CD4-positive, alpha-beta memory T cell (primary cell): ENCODE results near the gene GALNT10. TPM values are rescaled to one million over a fixed set of nuclear protein-coding genes. Genes with fewer than 3 reads are reported as not detected.
"Not testable (repeated sequence)": the region's sequence is repeated elsewhere in the genome, so short reads cannot be mapped to it uniquely, and the experiment has no call there.

Source experiments
- CTCF ChIA-PET: fragments of 350-600 bp; sonication (Branson Sonifier 250); formaldehyde crosslinking; loops from one replicate; lab custom pipeline; 2021; ENCODE audit warnings: inconsistent platforms; ENCODE audit not compliant: partially characterized antibody; lab: Charles Lee
- POLR2A ChIA-PET: fragments of 350-600 bp; sonication (Branson Sonifier 250); formaldehyde crosslinking; loops from one replicate; lab custom pipeline; 2021; ENCODE audit not compliant: partially characterized antibody; lab: Charles Lee
- DNase-seq, 5 donors: peaks; one replicate each; pipeline versions ENCODE4 v3.0.0 to v3.0.0-alpha.2; 2020 to 2022; ENCODE audit warnings: mixed read lengths in 1 of 5
- H3K27ac ChIP-seq: one replicate; pipeline ENCODE4 v1.7.0; 2013; ENCODE audit warnings: low read depth, low read length
- H3K27me3 ChIP-seq: 2 replicates; pipeline ENCODE4 v1.7.0; 2013; ENCODE audit warnings: mild to moderate bottlenecking, low read length, moderate library complexity; ENCODE audit not compliant: insufficient read depth
- H3K36me3 ChIP-seq: 2 replicates; pipeline ENCODE4 v1.7.0; 2013; ENCODE audit warnings: mild to moderate bottlenecking, low read length, moderate library complexity; ENCODE audit not compliant: insufficient read depth
- H3K4me1 ChIP-seq: 2 replicates; pipeline ENCODE4 v1.7.0; 2013; ENCODE audit warnings: mild to moderate bottlenecking, low read length, moderate library complexity; ENCODE audit not compliant: insufficient read depth
- H3K4me3 ChIP-seq, 2 donors: one replicate each; pipeline ENCODE4 v1.7.0; 2013; ENCODE audit warnings: low read length in 2 of 2, mild to moderate bottlenecking in 1 of 2
- H3K9me3 ChIP-seq, 2 donors: one replicate each; pipeline ENCODE4 v1.7.0; 2013; ENCODE audit warnings: low read length in 2 of 2, control low read depth in 1 of 2; ENCODE audit not compliant: control insufficient read depth in 1 of 2
- H3K27ac Mint-ChIP-seq, 7 donors: one replicate each; pipeline ENCODE4 v1.8.0; 2020 to 2021; ENCODE audit warnings: mixed read lengths in 7 of 7, mild to moderate bottlenecking in 6 of 7, inconsistent platforms in 3 of 7, moderate library complexity in 3 of 7
- H3K27me3 Mint-ChIP-seq, 2 donors: one replicate each; pipeline ENCODE4 v1.8.0; 2020 to 2021; ENCODE audit warnings: mixed read lengths in 2 of 2
- H3K36me3 Mint-ChIP-seq, 2 donors: one replicate each; pipeline ENCODE4 v1.8.0; 2020 to 2021; ENCODE audit warnings: mixed read lengths in 2 of 2, inconsistent platforms in 1 of 2, mild to moderate bottlenecking in 1 of 2
- H3K4me1 Mint-ChIP-seq, 4 donors: one replicate each; pipeline ENCODE4 v1.8.0; 2020 to 2021; ENCODE audit warnings: mixed read lengths in 4 of 4, mild to moderate bottlenecking in 1 of 4
- H3K4me3 Mint-ChIP-seq, 8 donors: one replicate each; pipeline ENCODE4 v1.8.0; 2020 to 2021; ENCODE audit warnings: mixed read lengths in 8 of 8, mild to moderate bottlenecking in 7 of 8, moderate library complexity in 6 of 8, inconsistent platforms in 3 of 8
- H3K9me3 Mint-ChIP-seq, 8 donors: one replicate each; pipeline ENCODE4 v1.8.0; 2020 to 2021; ENCODE audit warnings: mixed read lengths in 8 of 8, mild to moderate bottlenecking in 5 of 8, inconsistent platforms in 3 of 8, moderate library complexity in 1 of 8
- intact Hi-C: fragments of 100-400 bp; cut with micrococcal nuclease; formaldehyde crosslinking; loops from one replicate; pipeline ENCODE4 v1.15.1; 2023
- polyA plus RNA-seq, 2 donors: library from polyadenylated mRNA; unstranded; fragments of 300-500 nt; fragmentation: Illumina TruSeq; gene quantifications; one replicate each; pipeline ENCODE4 v1.2.3, GENCODE V29; 2021
- total RNA-seq, 2 experiments: library from RNA; stranded (reverse); gene quantifications; one replicate each; pipeline ENCODE4 v1.2.3, GENCODE V29; 2021

The GALNT10 gene
- total and polyA plus RNA-seq, 4 experiments from 2014 or later = 9.6 to 35.7 (median 26.8) TPM

GRCh38 chr5:154150471-154150870 lies 40.1 kb upstream of the GALNT10 start:
- CTCF ChIA-PET, H3K27me3 Mint-ChIP-seq, H3K27ac Mint-ChIP-seq, H3K4me1 Mint-ChIP-seq, H3K4me1 ChIP-seq, H3K36me3 Mint-ChIP-seq, H3K9me3 Mint-ChIP-seq, H3K27me3 ChIP-seq, POLR2A ChIA-PET, intact Hi-C loops, H3K9me3 ChIP-seq, DNase-seq, H3K4me3 ChIP-seq, H3K4me3 Mint-ChIP-seq, H3K36me3 ChIP-seq, H3K27ac ChIP-seq: not testable (repeated sequence)

GRCh38 chr5:154157483-154158378 lies 32.8 kb upstream of the GALNT10 start:
- ChIA-PET POLR2A (no interaction called here), CTCF (interaction anchor here (0.7 to 1.9 kb wide), 5 partner anchors 10 to 85 kb away, joined by 3 to 6 read pairs (median 3); no protein-coding TSS in a partner anchor)
- H3K27me3 ChIP-seq = no peaks in the 10 kb centered on the region
- no peaks in the 10 kb centered on the region for H3K36me3 ChIP-seq
- H3K4me1 ChIP-seq = no peaks in the 10 kb centered on the region
- H3K27ac Mint-ChIP-seq = no peak overlapping the region
- H3K27ac ChIP-seq = no peak overlapping the region
- peak in 1 of 5 donors; percentile 6 for DNase-seq
- H3K4me3 Mint-ChIP-seq = no peak overlapping the region
- H3K9me3 Mint-ChIP-seq = no peaks in the 10 kb centered on the region
- H3K9me3 ChIP-seq = no peaks in the 10 kb centered on the region
- H3K4me1 Mint-ChIP-seq = no peaks in the 10 kb centered on the region
- H3K27me3 Mint-ChIP-seq = peaks cover 1 to 5% of the 10 kb centered on the region in 2 donors
- no peak overlapping the region for H3K4me3 ChIP-seq
- H3K36me3 Mint-ChIP-seq = no peaks in the 10 kb centered on the region
- intact Hi-C loops = no loop called here

GRCh38 chr5:154158379-154158737 lies 32.2 kb upstream of the GALNT10 start:
- H3K27ac Mint-ChIP-seq = no peak overlapping the region
- intact Hi-C loops = no loop called here
- no peaks in the 10 kb centered on the region for H3K36me3 Mint-ChIP-seq
- H3K4me1 Mint-ChIP-seq = no peaks in the 10 kb centered on the region
- DNase-seq = no peak
- H3K4me3 Mint-ChIP-seq = no peak overlapping the region
- peaks cover 4 to 6% of the 10 kb centered on the region in 2 donors for H3K27me3 Mint-ChIP-seq
- H3K4me1 ChIP-seq = no peaks in the 10 kb centered on the region
- no peaks in the 10 kb centered on the region for H3K9me3 ChIP-seq
- no peaks in the 10 kb centered on the region for H3K27me3 ChIP-seq
- H3K27ac ChIP-seq = no peak overlapping the region
- CTCF ChIA-PET = interaction anchor here (1.5 to 1.9 kb wide), 2 partner anchors 13 to 86 kb away, joined by 3 to 6 read pairs; no protein-coding TSS in a partner anchor
- no peaks in the 10 kb centered on the region for H3K9me3 Mint-ChIP-seq
- H3K4me3 ChIP-seq = no peak overlapping the region
- no peaks in the 10 kb centered on the region for H3K36me3 ChIP-seq
- POLR2A ChIA-PET = no interaction called here

GRCh38 chr5:154159343-154159742 lies 31.2 kb upstream of the GALNT10 start:
- H3K36me3 ChIP-seq = no peaks in the 10 kb centered on the region
- no peak overlapping the region for H3K27ac Mint-ChIP-seq
- no peak overlapping the region for H3K4me3 Mint-ChIP-seq
- POLR2A ChIA-PET = no interaction called here
- no peaks in the 10 kb centered on the region for H3K36me3 Mint-ChIP-seq
- H3K4me1 ChIP-seq = no peaks in the 10 kb centered on the region
- no peak for DNase-seq
- no peaks in the 10 kb centered on the region for H3K4me1 Mint-ChIP-seq
- intact Hi-C loops = no loop called here
- H3K27me3 ChIP-seq = no peaks in the 10 kb centered on the region
- H3K27me3 Mint-ChIP-seq = peaks cover 6 to 9% of the 10 kb centered on the region in 2 donors
- no peak overlapping the region for H3K4me3 ChIP-seq
- CTCF ChIA-PET = interaction anchor here (1.5 to 1.9 kb wide), 2 partner anchors 14 to 87 kb away, joined by 3 to 6 read pairs; no protein-coding TSS in a partner anchor
- H3K27ac ChIP-seq = no peak overlapping the region
- no peaks in the 10 kb centered on the region for H3K9me3 Mint-ChIP-seq
- H3K9me3 ChIP-seq = no peaks in the 10 kb centered on the region

- no peak for DNase-seq
- peaks cover 6 to 12% of the 10 kb centered on the region in 2 donors for H3K27me3 Mint-ChIP-seq
- Histone ChIP-seq H3K4me1 (no peaks in the 10 kb centered on the region), H3K4me3 (no peak overlapping the region), H3K27me3 (no peaks in the 10 kb centered on the region), H3K36me3 (no peaks in the 10 kb centered on the region), H3K27ac (no peak overlapping the region), H3K9me3 (no peaks in the 10 kb centered on the region)
- no peaks in the 10 kb centered on the region for H3K36me3 Mint-ChIP-seq
- ChIA-PET CTCF (interaction anchor here (1.0 to 1.3 kb wide), 2 partner anchors 12 to 90 kb away, joined by 3 read pairs; no protein-coding TSS in a partner anchor), POLR2A (no interaction called here)
- no peaks in the 10 kb centered on the region for H3K9me3 Mint-ChIP-seq
- intact Hi-C loops = no loop called here
- no peak overlapping the region for H3K27ac Mint-ChIP-seq
- no peaks in the 10 kb centered on the region for H3K4me1 Mint-ChIP-seq
- H3K4me3 Mint-ChIP-seq = no peak overlapping the region
Observed at GRCh38 chr5:154162539-154163151, 27.9 kb upstream of the GALNT10 start.

GRCh38 chr5:154163327-154164248 lies 26.9 kb upstream of the GALNT10 start:
- intact Hi-C loops = no loop called here

More at GRCh38 chr5:154163327-154164248, 26.9 kb upstream of the GALNT10 start:
- no peaks in the 10 kb centered on the region for H3K36me3 Mint-ChIP-seq
- H3K4me3 Mint-ChIP-seq = no peak overlapping the region
- no peak overlapping the region for H3K27ac ChIP-seq
- H3K27me3 ChIP-seq = no peaks in the 10 kb centered on the region
- no peaks in the 10 kb centered on the region for H3K9me3 ChIP-seq
- no peak overlapping the region for H3K4me3 ChIP-seq
- ChIA-PET POLR2A (no interaction called here), CTCF (interaction anchor here (1.0 kb wide), 1 partner anchor 11 kb away, joined by 3 read pairs; no protein-coding TSS in a partner anchor)
- no peak for DNase-seq
- H3K27ac Mint-ChIP-seq = no peak overlapping the region
- no peaks in the 10 kb centered on the region for H3K4me1 Mint-ChIP-seq
- peaks cover 6 to 12% of the 10 kb centered on the region in 2 donors for H3K27me3 Mint-ChIP-seq
- no peaks in the 10 kb centered on the region for H3K4me1 ChIP-seq
- H3K36me3 ChIP-seq = no peaks in the 10 kb centered on the region
- no peaks in the 10 kb centered on the region for H3K9me3 Mint-ChIP-seq
